HG02759 (cell line): Measurements from ENCODE around the gene ITPK1.

Source experiments
- ATAC-seq: cut with Tn5 transposase; IDR thresholded peaks from one replicate; pipeline ENCODE4 v1.9.1; 2021; ENCODE audit warnings: mild to moderate bottlenecking, moderate library complexity; ENCODE audit not compliant: unreplicated experiment

Gene ITPK1

DNA sequence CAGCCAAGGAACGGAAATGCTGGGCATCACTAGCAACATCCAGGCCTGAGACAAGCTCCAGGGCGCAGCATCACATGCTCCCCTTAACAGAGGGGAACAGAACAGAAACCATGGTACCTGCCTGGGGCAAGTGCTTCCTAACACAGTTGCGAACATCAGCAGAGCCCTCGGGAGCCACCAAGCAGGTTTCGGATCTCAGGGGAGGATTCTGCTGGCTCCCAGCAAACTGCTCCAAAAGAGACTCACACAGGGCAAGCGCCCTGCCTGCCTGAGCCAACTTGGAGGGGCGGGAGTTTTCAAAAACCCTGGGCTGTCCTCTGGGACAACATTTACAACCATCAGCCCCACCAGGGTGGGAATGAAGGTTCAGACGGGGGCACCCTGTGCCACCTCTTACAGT is 173.1 kb downstream of the ITPK1 start:
- ATAC-seq: no peak

- ATAC-seq: no peak
Observed at GRCh38 chr14:92942136-92942535, 173.6 kb downstream of the ITPK1 start.

- ATAC-seq: no peak
Observed at GRCh38 chr14:92941531-92941930, 174.2 kb downstream of the ITPK1 start.

DNA sequence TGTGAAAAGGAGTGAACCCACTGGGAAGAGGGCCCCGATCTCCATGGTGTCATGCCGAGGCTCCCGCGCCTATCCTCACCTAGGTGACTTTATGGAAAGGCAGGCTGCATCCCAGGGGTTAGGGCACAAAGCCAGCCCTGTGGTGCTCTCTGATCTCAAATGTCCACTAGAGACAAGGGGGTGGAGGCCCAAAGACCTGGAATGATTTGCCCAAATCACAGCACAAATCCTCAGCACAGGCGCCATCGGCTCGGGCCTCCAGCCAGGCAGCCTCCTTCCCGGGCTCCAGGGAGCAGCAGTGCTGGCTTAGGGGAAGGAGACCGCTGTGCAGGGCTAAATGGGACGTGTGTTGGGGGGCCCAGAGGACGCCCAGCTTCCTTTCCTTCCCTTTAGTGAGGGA is 175.2 kb downstream of the ITPK1 start:
- ATAC-seq: no peak

GRCh38 chr14:92939699-92940098 is 176.0 kb downstream of the ITPK1 start:
- ATAC-seq: no peak

DNA sequence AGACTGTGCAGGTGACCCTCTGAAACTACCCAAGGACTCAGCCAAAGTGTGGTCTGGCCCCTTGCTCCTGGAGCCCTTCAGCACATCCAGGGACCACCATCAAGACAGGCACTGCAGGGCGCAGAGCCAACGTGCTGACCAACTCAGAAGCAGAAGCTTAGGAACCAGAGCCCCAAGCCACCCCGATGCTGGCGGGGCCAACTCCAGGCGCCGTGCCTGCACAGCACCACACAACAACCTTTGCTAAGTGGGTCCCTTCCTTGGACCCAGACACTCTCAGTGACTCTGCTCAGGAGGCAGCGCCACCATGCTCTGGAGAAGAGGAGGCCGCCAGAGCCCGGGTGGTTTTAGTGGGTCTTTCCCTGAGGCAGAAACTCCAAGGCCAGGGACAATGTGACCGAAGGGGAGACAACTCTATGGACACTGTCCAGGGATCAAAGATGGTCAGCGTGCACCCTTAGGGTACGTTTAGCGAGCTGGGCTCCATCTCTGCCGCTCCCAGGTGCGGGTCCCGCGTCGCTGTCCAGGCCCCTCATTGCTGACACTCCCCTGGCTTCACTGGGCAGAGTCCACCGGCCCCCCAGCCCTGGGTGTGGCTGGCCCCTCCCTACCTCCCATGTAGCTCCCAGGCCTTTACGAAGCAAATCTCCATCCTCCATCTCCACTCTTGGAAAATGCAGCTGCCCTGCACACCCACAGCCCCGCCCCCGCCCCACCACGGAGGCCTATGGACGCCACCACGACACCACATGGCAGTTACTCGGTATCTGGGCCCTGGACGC is 176.6 kb downstream of the ITPK1 start:
- ATAC-seq: no peak

DNA sequence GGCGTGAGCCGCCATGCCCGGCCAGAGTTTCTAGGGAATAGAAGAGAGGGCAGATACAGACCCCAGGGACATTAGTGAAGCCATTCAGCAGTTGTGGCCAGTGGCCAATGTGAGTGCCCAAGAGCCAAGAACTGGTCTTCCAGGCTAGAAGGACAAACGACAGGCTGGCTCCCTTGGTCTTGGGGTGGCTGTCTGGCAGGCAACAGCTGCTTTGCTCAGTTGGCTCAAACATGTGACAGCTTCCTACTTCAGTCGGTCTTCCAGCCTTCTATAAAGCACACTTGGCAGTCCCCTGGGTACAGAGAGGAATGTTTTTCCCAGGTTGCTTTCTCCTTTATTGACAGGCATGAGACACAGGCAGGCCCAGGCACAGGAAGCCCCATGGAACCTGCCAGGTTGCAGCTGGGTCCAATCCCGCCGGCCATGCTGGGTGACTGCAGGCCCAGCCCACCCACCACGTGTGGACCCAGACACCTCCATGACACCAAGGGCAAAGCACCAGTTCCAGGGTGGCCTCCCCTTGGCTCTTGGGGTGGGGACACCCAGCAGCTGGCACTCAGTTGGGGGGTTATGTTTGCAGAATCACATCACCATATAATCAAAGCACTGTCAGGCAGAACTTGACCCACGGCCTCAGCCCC is 177.4 kb downstream of the ITPK1 start:
- no peak for ATAC-seq

DNA sequence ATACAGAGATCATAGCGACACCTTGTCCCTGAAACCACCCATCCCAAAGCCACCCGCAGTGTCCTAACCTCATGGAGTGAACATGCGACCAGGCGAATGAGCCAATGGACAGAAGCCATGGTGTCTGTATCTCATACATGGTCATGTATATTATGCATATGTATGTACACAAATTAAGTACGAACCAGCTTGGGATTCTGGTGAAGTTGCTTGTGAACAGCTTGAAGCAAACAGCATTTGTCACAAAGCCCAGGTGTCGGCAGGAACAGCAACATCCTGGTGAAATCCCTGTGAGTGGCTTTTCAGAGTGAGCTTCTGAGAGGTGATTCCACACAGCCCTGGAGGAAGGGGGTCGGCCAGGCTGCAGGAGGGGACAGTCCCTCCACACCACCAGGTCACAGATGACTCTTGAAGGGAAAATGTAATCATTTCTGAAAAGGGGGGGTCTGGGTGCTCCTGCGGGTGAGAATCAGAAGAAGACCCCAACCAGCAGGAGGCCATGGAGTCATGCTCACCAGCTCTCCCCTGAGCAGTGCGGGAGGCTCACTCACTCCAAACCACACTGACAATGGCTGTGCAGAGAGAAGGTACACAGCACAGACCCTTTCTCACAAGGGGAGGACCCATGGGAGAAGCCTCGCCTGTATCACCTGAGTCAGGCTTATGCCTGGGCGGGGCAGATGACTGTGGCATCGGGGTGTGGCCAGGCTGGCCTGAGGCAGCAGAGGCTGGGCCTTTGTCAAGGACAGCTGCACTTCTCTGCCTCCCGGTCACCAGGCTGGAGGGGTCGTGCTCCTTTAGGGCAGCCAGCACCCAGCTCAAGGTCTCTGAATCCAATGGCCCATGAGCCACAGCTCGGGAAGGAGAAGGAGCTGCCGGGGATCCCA is 178.4 kb downstream of the ITPK1 start:
- ATAC-seq: no peak

- ATAC-seq: no peak
Observed at GRCh38 chr14:92936085-92936484, 179.6 kb downstream of the ITPK1 start.

DNA sequence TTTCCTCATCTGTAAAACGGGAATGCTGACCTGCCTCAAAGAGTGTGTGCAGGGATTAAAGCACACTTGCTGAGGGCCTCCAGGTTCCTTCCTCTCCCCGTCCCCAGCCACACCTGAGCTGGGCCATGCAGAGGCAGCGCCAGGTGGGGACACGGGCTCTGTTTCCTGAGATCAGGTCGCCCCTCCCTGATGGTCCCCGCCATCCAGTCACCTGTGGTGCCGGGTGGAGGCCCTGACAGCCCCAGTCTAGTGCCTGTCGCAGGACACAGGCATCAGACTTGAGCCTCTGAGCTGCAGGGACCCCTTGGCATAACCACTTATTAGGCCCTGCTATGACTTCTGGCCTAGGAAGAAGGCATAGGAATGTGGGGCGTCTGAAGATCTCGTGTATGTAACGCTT is 180.3 kb downstream of the ITPK1 start:
- ATAC-seq: no peak

DNA sequence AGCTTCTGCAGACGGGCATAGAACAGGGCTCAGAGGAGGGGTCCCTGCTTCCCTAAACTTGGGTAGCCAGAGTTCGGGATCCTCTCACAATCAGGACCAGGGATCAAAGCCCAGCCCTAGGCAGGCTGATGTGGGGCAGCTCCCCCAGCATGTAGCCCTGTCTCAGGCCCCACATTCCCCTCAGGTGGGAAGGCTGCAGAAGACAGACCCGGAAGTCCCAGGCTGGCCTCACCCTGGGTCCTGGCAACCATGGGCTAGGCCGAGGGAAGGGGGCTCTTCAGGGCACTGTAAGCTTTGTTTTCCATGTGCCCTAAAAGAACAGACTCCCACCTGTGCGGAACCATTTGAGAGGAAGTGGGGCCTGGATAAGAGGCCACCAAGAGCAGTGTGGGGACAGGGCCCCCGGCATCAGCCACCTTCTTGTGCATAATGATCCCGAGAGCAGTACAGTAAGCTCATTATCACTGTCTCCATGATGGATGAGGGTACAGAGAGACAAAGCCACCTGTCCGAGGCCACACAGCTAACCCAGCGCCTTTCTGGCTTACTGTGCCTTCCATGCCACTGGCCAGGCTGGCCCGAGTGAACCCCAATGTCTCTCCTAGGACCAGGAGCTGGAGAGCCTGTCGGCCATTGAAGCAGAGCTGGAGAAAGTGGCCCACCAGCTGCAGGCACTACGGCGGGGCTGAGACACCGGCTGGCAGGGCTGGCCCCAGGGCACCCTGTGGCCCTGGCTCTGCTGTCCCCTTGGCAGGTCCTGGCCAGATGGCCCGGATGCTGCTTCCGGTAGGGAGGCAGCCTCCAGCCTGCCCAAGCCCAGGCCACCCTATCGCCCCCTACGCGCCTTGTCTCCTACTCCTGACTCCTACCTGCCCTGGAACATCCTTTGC is 181.3 kb downstream of the ITPK1 start:
- no peak for ATAC-seq

DNA sequence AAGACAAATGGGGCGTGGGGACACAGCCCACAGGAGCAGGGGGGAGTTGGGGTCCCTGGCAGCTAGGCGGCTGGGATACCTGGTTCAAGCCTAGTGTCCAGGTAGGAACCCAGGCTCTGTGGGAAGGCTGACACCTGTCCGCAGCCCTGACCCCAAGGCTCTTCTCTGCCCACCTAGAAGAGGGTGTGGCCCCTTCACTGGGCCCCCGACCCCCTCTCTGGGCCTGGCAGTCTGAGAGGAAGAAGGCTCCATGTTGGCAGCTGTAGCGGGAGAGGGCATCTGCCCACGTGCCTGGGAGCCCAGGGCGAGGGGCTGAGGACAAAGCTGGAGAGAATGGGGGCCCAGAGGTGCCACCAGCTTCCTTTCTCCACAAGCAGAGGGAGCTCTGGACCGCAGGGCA is 182.2 kb downstream of the ITPK1 start:
- ATAC-seq: no peak

GRCh38 chr14:92932448-92933395 is 183.0 kb downstream of the ITPK1 start:
- no peak for ATAC-seq

DNA sequence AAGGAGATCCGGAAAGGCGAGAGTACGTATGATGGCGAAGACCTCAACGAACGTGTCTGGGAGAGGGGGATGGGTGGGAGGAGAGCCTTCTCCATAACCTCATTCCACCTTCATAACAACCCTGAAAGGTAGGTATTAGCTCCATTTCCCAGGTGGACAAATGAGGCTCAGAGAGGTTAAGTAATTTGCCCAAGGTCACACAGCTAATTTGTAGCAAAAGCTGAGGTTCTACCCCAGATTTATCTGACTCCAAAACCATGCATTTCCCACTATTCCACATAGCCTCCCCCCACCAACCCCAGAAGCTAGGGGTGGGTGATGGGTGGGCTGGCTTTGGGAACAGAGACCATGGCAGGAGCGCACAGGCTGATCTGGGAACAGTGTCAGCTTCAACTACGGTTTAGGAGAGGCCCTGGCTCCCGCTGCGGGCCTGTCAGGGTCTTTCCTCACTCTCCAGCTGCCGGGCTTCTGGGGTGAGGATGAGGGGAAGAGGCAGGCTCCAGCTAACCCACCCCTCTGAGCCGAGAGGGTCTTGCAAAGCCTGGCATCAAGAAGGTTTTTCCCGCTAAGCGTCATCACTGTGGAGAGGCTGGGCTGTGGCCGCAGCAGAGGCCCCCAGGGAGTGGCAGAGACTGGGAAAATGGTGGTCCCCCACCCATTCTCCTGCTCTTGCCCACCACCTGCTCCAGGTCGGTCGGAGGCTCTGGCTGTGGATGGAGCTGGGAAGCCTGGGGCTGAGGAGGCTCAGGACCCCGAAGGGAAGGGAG is 183.9 kb downstream of the ITPK1 start:
- ATAC-seq: no peak

- ATAC-seq: no peak
Observed at GRCh38 chr14:92930737-92931602, 184.8 kb downstream of the ITPK1 start.

DNA sequence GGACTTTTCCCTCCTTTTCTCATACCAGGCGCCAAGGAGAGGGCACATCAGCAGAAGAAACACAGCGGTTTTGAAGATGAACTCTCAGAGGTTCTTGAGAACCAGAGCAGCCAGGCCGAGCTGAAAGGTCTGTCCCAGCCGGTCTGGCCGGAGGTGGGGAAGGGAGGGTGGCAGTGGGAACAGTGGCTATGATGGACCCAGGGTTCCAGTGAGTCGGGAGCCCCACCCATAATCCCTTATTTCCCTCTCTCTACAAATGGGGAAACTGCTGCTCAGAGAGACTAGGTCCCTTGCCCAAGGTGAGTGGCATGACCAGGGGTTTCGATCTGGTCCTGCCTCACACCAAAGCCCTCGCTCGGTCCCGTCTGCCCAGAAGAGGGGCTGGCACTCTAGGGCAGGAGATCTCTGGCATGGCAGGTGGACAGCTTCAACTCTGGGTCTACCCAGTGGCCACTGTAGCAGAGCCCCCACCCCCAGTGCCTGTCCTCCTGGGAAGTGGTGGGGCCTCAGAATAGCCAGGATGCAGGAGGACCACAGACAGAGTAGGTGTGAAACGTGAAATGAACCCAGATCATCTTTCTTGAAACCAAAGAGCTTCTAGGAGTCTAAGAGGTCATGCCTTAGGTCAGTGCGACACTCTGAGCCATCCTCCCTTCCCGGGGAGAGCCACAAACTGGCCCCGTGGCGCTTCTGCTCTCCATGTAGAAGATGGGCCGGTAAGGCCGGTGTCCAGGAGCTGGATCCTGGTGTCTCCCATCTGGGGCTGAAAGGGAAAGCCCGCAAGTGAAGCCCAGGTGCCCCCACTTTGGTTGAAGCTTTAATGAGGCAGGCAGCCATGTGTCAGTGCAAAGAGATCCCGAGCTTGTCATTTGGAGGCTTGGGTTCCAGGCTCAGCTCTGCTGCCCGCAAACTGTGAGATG is 185.8 kb downstream of the ITPK1 start:
- no peak for ATAC-seq
